Progenitor cell of endocrine pancreas (in vitro differentiated cells): ENCODE measurements around the gene MAP3K5. TPM values are rescaled to one million over a fixed set of nuclear protein-coding genes. Genes with fewer than 3 reads are reported as not detected.
"Not testable (repeated sequence)": the region's sequence is repeated elsewhere in the genome, so short reads cannot be mapped to it uniquely, and the experiment has no call there.

Source experiments
- DNase-seq: peaks from one replicate; pipeline ENCODE4 v3.0.0; 2021; ENCODE audit warnings: low spot score; ENCODE audit not compliant: unreplicated experiment
- H3K27ac Mint-ChIP-seq: 2 replicates; pipeline ENCODE4 v1.8.0; 2021; ENCODE audit warnings: mild to moderate bottlenecking, moderate library complexity, mixed read lengths
- H3K27me3 Mint-ChIP-seq: 2 replicates; pipeline ENCODE4 v1.8.0; 2021; ENCODE audit warnings: mixed read lengths
- H3K36me3 Mint-ChIP-seq: 2 replicates; pipeline ENCODE4 v1.8.0; 2022; ENCODE audit warnings: mixed read lengths; ENCODE audit not compliant: insufficient read depth
- H3K4me1 Mint-ChIP-seq: 2 replicates; pipeline ENCODE4 v1.8.0; 2021; ENCODE audit warnings: low read depth, mixed read lengths
- H3K4me3 Mint-ChIP-seq: 2 replicates; pipeline ENCODE4 v1.8.0; 2021; ENCODE audit warnings: low read depth, mild to moderate bottlenecking, moderate library complexity, mixed read lengths
- H3K9me3 Mint-ChIP-seq: 2 replicates; pipeline ENCODE4 v1.8.0; 2021; ENCODE audit warnings: low read depth, mixed read lengths
- CTCF ChIP-seq: fragments of 200-600 bp; sonication (generic); IDR thresholded peaks from one replicate; pipeline ENCODE4 v1.5.0; 2021; ENCODE audit warnings: antibody characterized with exemption, mild to moderate bottlenecking; ENCODE audit not compliant: unreplicated experiment
- total RNA-seq: library from RNA; stranded (reverse); gene quantifications from 2 replicates; pipeline ENCODE4 v1.2.1, GENCODE V29; 2021

Gene MAP3K5
- total RNA-seq, 1 donor from 2014 or later = 1.1 TPM

GRCh38 chr6:136587527-136587926 lies 204.8 kb downstream of the MAP3K5 start:
- Mint-ChIP-seq H3K4me3 (no peak overlapping the region), H3K27ac (no peak overlapping the region), H3K9me3 (peaks cover 3% of the 10 kb centered on the region), H3K27me3 (peaks cover 6% of the 10 kb centered on the region), H3K4me1 (no peaks in the 10 kb centered on the region), H3K36me3 (no peaks in the 10 kb centered on the region)
- DNase-seq = no peak
- no peak for TF ChIP-seq CTCF

GRCh38 chr6:136586295-136586694 lies 206.0 kb downstream of the MAP3K5 start:
- no peaks in the 10 kb centered on the region for H3K36me3 Mint-ChIP-seq
- no peaks in the 10 kb centered on the region for H3K4me1 Mint-ChIP-seq
- peaks cover 3% of the 10 kb centered on the region for H3K9me3 Mint-ChIP-seq
- H3K27ac Mint-ChIP-seq = no peak overlapping the region
- DNase-seq = no peak
- H3K4me3 Mint-ChIP-seq = no peak overlapping the region
- no peak for TF ChIP-seq CTCF
- peaks cover 3% of the 10 kb centered on the region for H3K27me3 Mint-ChIP-seq

- H3K4me3 Mint-ChIP-seq, H3K36me3 Mint-ChIP-seq, H3K4me1 Mint-ChIP-seq, H3K27me3 Mint-ChIP-seq, H3K9me3 Mint-ChIP-seq, H3K27ac Mint-ChIP-seq, DNase-seq: not testable (repeated sequence)
Observed at GRCh38 chr6:136585523-136585922, 206.8 kb downstream of the MAP3K5 start.

- H3K9me3 Mint-ChIP-seq, H3K4me1 Mint-ChIP-seq, H3K27ac Mint-ChIP-seq, H3K4me3 Mint-ChIP-seq, DNase-seq, H3K36me3 Mint-ChIP-seq, H3K27me3 Mint-ChIP-seq: not testable (repeated sequence)
Observed at GRCh38 chr6:136584290-136584689, 208.0 kb downstream of the MAP3K5 start.

- DNase-seq = no peak
- Mint-ChIP-seq H3K4me3 (no peak overlapping the region), H3K9me3 (no peaks in the 10 kb centered on the region), H3K4me1 (no peaks in the 10 kb centered on the region), H3K27ac (no peak overlapping the region), H3K27me3 (peaks cover 3% of the 10 kb centered on the region), H3K36me3 (no peaks in the 10 kb centered on the region)
- TF ChIP-seq CTCF = peak; percentile 63
Observed at GRCh38 chr6:136582711-136583471, 209.4 kb downstream of the MAP3K5 start.

GRCh38 chr6:136579800-136580199 lies 212.5 kb downstream of the MAP3K5 start:
- DNase-seq = no peak
- H3K27me3 Mint-ChIP-seq = peaks cover 3% of the 10 kb centered on the region
- H3K9me3 Mint-ChIP-seq = no peaks in the 10 kb centered on the region
- TF ChIP-seq CTCF = no peak
- H3K36me3 Mint-ChIP-seq = no peaks in the 10 kb centered on the region
- no peaks in the 10 kb centered on the region for H3K4me1 Mint-ChIP-seq
- no peak overlapping the region for H3K4me3 Mint-ChIP-seq
- no peak overlapping the region for H3K27ac Mint-ChIP-seq
